Ascending aorta (tissue), 2 donors: ENCODE measurements around the gene TTLL8. TPM values are rescaled to one million over a fixed set of nuclear protein-coding genes. Genes with fewer than 3 reads are reported as not detected.

ENCODE experiments used
- DNase-seq, 2 donors: peaks; one replicate each; pipeline ENCODE4 v3.0.0-alpha.2; 2019; ENCODE audit warnings: low spot score in 2 of 2
- H3K27ac ChIP-seq, 2 donors: fragments of 200-600 bp; sonication (generic); one replicate each; pipeline ENCODE4 v1.5.1; 2016 to 2017; ENCODE audit warnings: mild to moderate bottlenecking in 1 of 2
- H3K27me3 ChIP-seq: fragments of 200-600 bp; sonication (generic); one replicate; pipeline ENCODE4 v1.5.1; 2017
- H3K36me3 ChIP-seq, 2 donors: fragments of 200-600 bp; sonication (generic); one replicate each; pipeline ENCODE4 v1.5.1; 2016
- H3K4me1 ChIP-seq, 2 donors: fragments of 200-600 bp; sonication (generic); one replicate each; pipeline ENCODE4 v1.5.1; 2016 to 2017; ENCODE audit warnings: mild to moderate bottlenecking in 1 of 2
- H3K4me3 ChIP-seq, 2 donors: fragments of 200-600 bp; sonication (generic); one replicate each; pipeline ENCODE4 v1.5.1; 2016 to 2017; ENCODE audit warnings: mild to moderate bottlenecking in 1 of 2
- H3K9me3 ChIP-seq, 2 donors: fragments of 200-600 bp; sonication (generic); one replicate each; pipeline ENCODE4 v1.5.1; 2016
- intact Hi-C: fragments of 100-400 bp; cut with DNase I; formaldehyde crosslinking; loops from one replicate; pipeline ENCODE4 v1.15.1; 2023
- total RNA-seq: library from RNA; depleted of rRNA; stranded (reverse); fragments of >200 nt; gene quantifications from one replicate; pipeline ENCODE4 v1.1.0, GENCODE V29; 2016
- TF ChIP-seq, protein P1 (sequence below), 3 experiments: fragments of 200-600 bp in 2 of 3; fragments of 450-650 bp in 1 of 3; sonication (generic) in 2 of 3; IDR thresholded peaks; one replicate each; pipeline ENCODE4 v1.5.1; 2016 to 2019; ENCODE audit warnings: antibody characterized with exemption in 3 of 3, mild to moderate bottlenecking in 1 of 3, moderate library complexity in 1 of 3

TTLL8 gene
- total RNA-seq, 1 donor from 2014 or later, result not detected

DNA sequence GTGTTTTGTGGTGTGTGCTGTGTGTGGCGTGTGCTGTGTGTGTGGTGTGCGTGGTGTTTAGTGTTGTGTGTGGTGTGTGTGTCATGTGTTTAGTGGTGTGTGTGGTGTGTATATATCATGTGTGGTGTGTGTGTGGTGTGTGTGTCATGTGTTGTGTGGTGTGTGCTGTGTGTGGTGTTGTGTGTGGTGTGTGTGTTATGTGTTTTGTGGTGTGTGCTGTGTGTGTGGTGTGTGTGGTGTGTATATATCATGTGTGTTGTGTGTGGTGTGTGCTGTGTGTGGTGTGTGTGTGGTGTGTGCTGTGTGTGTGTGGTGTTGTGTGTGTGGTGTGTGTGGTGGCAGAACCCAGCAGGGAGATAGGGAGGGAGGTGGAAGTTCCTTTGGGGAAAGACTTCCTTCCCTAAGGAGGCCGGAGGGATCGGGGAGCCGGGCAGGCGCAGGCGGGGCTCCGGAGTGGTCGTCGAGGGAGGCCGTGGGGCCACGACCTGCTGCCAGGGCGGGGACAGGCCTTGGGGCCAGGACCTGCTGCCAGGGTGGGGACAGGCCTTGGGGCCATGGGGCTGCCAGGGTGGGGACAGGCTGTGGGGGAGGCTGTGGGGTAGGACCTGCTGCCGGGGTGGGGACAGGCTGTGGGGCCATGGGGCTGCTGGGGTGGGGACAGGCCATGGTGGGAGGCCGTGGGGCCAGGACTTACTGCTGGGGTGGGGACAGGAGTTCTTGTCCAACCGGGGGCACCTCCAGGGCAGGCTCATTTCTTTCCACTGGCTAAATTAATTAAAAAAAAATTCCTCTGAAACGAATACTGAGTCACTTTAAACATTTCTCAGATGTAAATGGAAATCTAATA lies 82.3 kb downstream of the TTLL8 start:
- Histone ChIP-seq H3K27me3 (no peaks in the 10 kb centered on the region), H3K9me3 (peaks cover 0 to 9% of the 10 kb centered on the region in 2 donors), H3K27ac (peak overlapping the region; percentile 22 to 37), H3K36me3 (no peaks in the 10 kb centered on the region), H3K4me1 (peaks cover 6 to 12% of the 10 kb centered on the region in 2 donors), H3K4me3 (no peak overlapping the region)
- DNase-seq, result peak in 1 of 2 donors; percentile 59
- TF ChIP-seq, protein P1, sequence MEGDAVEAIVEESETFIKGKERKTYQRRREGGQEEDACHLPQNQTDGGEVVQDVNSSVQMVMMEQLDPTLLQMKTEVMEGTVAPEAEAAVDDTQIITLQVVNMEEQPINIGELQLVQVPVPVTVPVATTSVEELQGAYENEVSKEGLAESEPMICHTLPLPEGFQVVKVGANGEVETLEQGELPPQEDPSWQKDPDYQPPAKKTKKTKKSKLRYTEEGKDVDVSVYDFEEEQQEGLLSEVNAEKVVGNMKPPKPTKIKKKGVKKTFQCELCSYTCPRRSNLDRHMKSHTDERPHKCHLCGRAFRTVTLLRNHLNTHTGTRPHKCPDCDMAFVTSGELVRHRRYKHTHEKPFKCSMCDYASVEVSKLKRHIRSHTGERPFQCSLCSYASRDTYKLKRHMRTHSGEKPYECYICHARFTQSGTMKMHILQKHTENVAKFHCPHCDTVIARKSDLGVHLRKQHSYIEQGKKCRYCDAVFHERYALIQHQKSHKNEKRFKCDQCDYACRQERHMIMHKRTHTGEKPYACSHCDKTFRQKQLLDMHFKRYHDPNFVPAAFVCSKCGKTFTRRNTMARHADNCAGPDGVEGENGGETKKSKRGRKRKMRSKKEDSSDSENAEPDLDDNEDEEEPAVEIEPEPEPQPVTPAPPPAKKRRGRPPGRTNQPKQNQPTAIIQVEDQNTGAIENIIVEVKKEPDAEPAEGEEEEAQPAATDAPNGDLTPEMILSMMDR (IDR thresholded peaks at IDR 0.05), result no peak
- intact Hi-C loops, result no loop called here

- Histone ChIP-seq H3K4me3 (no peak overlapping the region), H3K9me3 (no peaks in the 10 kb centered on the region), H3K36me3 (no peaks in the 10 kb centered on the region), H3K4me1 (peaks cover 9 to 18% of the 10 kb centered on the region in 2 donors), H3K27me3 (no peaks in the 10 kb centered on the region), H3K27ac (no peak overlapping the region)
- DNase-seq, result no peak
- TF ChIP-seq, protein P1 (IDR thresholded peaks at IDR 0.05), result no peak
- intact Hi-C loops, result no loop called here
These were observed 84.8 kb downstream of the TTLL8 start for GRCh38 chr22:49973018-49973961.

DNA sequence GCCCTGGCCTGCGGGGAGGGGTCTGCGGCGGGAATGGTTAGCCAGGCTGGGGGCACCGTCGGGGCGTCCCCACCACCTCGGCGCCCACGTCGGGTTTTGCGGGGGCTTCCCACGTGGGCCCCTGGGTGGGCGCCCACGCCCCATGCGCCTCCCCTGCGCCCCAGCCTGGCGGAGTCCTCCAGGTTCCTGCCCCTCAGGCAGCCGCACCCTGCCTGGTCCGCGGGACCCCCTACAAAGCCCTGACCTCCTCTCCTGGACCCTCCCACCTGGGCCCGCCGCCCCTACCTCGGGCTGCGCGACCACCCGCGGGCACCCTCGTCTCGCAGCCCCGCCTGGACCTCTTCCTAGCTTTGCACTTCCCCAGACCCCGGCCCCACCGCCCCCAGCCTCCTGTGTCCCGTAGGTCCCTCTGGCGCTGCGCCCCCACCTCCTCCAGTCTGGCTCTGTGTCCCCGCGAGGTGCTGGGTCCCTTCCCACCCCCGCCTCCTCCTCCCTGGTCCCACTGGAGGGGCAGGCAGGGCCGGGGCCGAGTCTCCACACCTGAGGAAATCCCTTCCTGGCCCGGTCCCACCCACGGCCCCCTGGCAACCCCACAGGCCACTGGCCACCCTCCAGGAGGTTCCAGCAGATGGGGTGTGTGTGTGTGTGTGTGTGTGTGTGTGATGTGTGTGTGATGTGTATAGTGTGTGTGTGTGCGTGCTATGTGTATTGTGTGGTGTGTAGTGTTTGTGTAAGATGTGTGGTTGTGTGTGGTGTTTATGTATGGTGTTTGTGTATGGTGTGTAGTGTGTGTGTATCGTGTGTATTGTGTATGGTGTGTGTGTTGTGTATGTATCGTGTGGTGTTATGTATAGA lies 85.7 kb downstream of the TTLL8 start:
- intact Hi-C loops, result no loop called here
- H3K27ac ChIP-seq, result no peak overlapping the region
- no peaks in the 10 kb centered on the region for H3K27me3 ChIP-seq
- peaks cover 9 to 23% of the 10 kb centered on the region in 2 donors for H3K4me1 ChIP-seq
- H3K9me3 ChIP-seq, result no peaks in the 10 kb centered on the region
- H3K36me3 ChIP-seq, result no peaks in the 10 kb centered on the region
- H3K4me3 ChIP-seq, result peak overlapping the region; percentile 62 to 75
- DNase-seq, result peak in 1 of 2 donors; percentile 64
- TF ChIP-seq, protein P1 (IDR thresholded peaks at IDR 0.05), result no peak

GRCh38 chr22:49971232-49972162 lies 86.6 kb downstream of the TTLL8 start:
- H3K9me3 ChIP-seq, result no peaks in the 10 kb centered on the region
- peak overlapping the region; percentile 62 to 75 for H3K4me3 ChIP-seq
- TF ChIP-seq, protein P1 (IDR thresholded peaks at IDR 0.05), result no peak
- H3K27me3 ChIP-seq, result no peaks in the 10 kb centered on the region
- intact Hi-C loops, result loop anchor here (2.0 kb wide), 1 partner anchor 35 kb away; no protein-coding TSS in a partner anchor
- peak in 1 of 2 donors; percentile 89 for DNase-seq
- no peaks in the 10 kb centered on the region for H3K36me3 ChIP-seq
- H3K4me1 ChIP-seq, result peaks cover 9 to 32% of the 10 kb centered on the region in 2 donors
- peak overlapping the region; percentile 77 to 79 for H3K27ac ChIP-seq
